B cell (primary cell): ENCODE results near the gene CST9. TPM values are rescaled to one million over a fixed set of nuclear protein-coding genes. Genes with fewer than 3 reads are reported as not detected.

Experiments used
- ATAC-seq: fragments of 200-7000 bp; cut with Tn5 transposase; one replicate; pipeline ENCODE4 v1.10.0; 2021; ENCODE audit warnings: low read depth, mild to moderate bottlenecking, moderate number of reproducible peaks, moderate library complexity
- CTCF ChIA-PET: fragments of 350-600 bp; sonication (Branson Sonifier 250); formaldehyde crosslinking; loops from one replicate; lab custom pipeline; 2021; ENCODE audit warnings: antibody characterized with exemption, inconsistent platforms; lab: Charles Lee
- POLR2A ChIA-PET: fragments of 350-600 bp; sonication (Branson Sonifier 250); formaldehyde crosslinking; loops from one replicate; lab custom pipeline; 2021; ENCODE audit warnings: antibody characterized with exemption; lab: Charles Lee
- DNase-seq: peaks from one replicate; pipeline ENCODE4 v3.0.0; 2013
- H2AFZ ChIP-seq: 2 replicates; pipeline ENCODE4 v1.6.1; 2012; ENCODE audit warnings: mild to moderate bottlenecking, low read depth, low read length; ENCODE audit not compliant: insufficient read depth, poor library complexity, severe bottlenecking
- H3K27ac ChIP-seq, 2 donors: 1 replicate in 1 of 2; 2 replicates in 1 of 2; pipeline ENCODE4 v1.5.1; 2012 to 2013; ENCODE audit warnings: low read length in 2 of 2, mild to moderate bottlenecking in 2 of 2, moderate library complexity in 1 of 2
- H3K27me3 ChIP-seq, 4 experiments: fragments of 200-600 bp in 1 of 4; sonication (generic) in 1 of 4; replicated peaks in 1 of 4; 1 replicate in 2 of 4; 2 replicates in 2 of 4; pipeline versions ENCODE4 v1.6.1 to v1.7.0; 2013 to 2016; ENCODE audit warnings: low read length in 3 of 4, mild to moderate bottlenecking in 2 of 4, mixed read lengths in 1 of 4, moderate library complexity in 1 of 4; ENCODE audit not compliant: insufficient read depth in 4 of 4, control insufficient read depth in 3 of 4; ENCODE audit errors: control extremely low read depth in 1 of 4
- H3K36me3 ChIP-seq, 2 experiments: replicated peaks in 1 of 2; 1 replicate in 1 of 2; 2 replicates in 1 of 2; pipeline versions ENCODE4 v1.6.1 to v1.7.1; 2013; ENCODE audit warnings: low read length in 1 of 2; ENCODE audit not compliant: insufficient read depth in 2 of 2, control insufficient read depth in 1 of 2; ENCODE audit errors: control extremely low read depth in 1 of 2, extremely low read depth in 1 of 2
- H3K4me1 ChIP-seq, 2 donors: fragments of 200-600 bp in 1 of 2; sonication (generic) in 1 of 2; 1 replicate in 1 of 2; 2 replicates in 1 of 2; pipeline versions ENCODE4 v1.5.1 to v1.6.1; 2013 to 2017; ENCODE audit warnings: low read length in 2 of 2; ENCODE audit not compliant: control insufficient read depth in 2 of 2, insufficient read depth in 2 of 2
- H3K4me2 ChIP-seq: replicated peaks from 2 replicates; pipeline ENCODE3; 2012; ENCODE audit warnings: mild to moderate bottlenecking, low read depth, low read length; ENCODE audit not compliant: poor library complexity, severe bottlenecking
- H3K4me3 ChIP-seq, 5 experiments: fragments of 200-600 bp in 1 of 5; sonication (generic) in 1 of 5; 1 replicate in 3 of 5; 2 replicates in 2 of 5; pipeline versions ENCODE4 v1.5.1 to v1.7.0; 2011 to 2016; ENCODE audit warnings: low read length in 4 of 5, mild to moderate bottlenecking in 4 of 5, low read depth in 2 of 5, control low read depth in 1 of 5, moderate library complexity in 1 of 5; ENCODE audit not compliant: insufficient read depth in 1 of 5; ENCODE audit errors: control extremely low read depth in 1 of 5, extremely low read depth in 1 of 5
- H3K79me2 ChIP-seq: fragments of 200-600 bp; sonication (generic); one replicate; pipeline ENCODE4 v1.6.0; 2016; ENCODE audit warnings: low read length; ENCODE audit not compliant: control insufficient read depth, insufficient read depth
- H3K9ac ChIP-seq: fragments of 200-600 bp; sonication (generic); 2 replicates; pipeline ENCODE4 v1.6.1; 2017; ENCODE audit warnings: mild to moderate bottlenecking, low read length, moderate library complexity
- H3K9me3 ChIP-seq, 3 donors: one replicate each; pipeline versions ENCODE4 v1.6.1 to v1.7.1; 2013; ENCODE audit warnings: low read length in 2 of 3; ENCODE audit not compliant: control insufficient read depth in 2 of 3, insufficient read depth in 1 of 3; ENCODE audit errors: control extremely low read depth in 1 of 3
- H4K20me1 ChIP-seq: 2 replicates; pipeline ENCODE4 v1.6.0; 2012; ENCODE audit warnings: mild to moderate bottlenecking, low read length; ENCODE audit not compliant: insufficient read depth, control insufficient read depth, poor library complexity, severe bottlenecking
- H3K27ac Mint-ChIP-seq: one replicate; pipeline ENCODE4 v1.8.0; 2021; ENCODE audit warnings: mixed read lengths
- H3K27me3 Mint-ChIP-seq: one replicate; pipeline ENCODE4 v1.8.0; 2021; ENCODE audit warnings: mixed read lengths
- H3K4me1 Mint-ChIP-seq: one replicate; pipeline ENCODE4 v1.8.0; 2021; ENCODE audit warnings: mixed read lengths
- H3K4me3 Mint-ChIP-seq: one replicate; pipeline ENCODE4 v1.8.0; 2021; ENCODE audit warnings: mixed read lengths
- H3K9me3 Mint-ChIP-seq: one replicate; pipeline ENCODE4 v1.8.0; 2022; ENCODE audit warnings: mixed read lengths; ENCODE audit not compliant: insufficient read depth
- CTCF ChIP-seq: fragments of 200-600 bp; IDR thresholded peaks from one replicate; pipeline ENCODE4 v1.8.0; 2022; ENCODE audit warnings: antibody characterized with exemption, mild to moderate bottlenecking
- EZH2 ChIP-seq: IDR thresholded peaks from 2 replicates; pipeline ENCODE4 v1.6.1; 2012; ENCODE audit warnings: borderline replicate concordance, low read depth, mild to moderate bottlenecking, moderate library complexity, low read length; ENCODE audit not compliant: insufficient read depth, poor library complexity, severe bottlenecking
- WGBS: methylation state at CpG from one replicate; pipeline ENCODE4 v1.1.5; 2013; ENCODE audit warnings: missing lambda C conversion rate; ENCODE audit not compliant: insufficient coverage; 5-methylcytosine and 5-hydroxymethylcytosine counted together
- intact Hi-C: fragments of 100-400 bp; cut with micrococcal nuclease; formaldehyde crosslinking; loops from one replicate; pipeline ENCODE4 v1.10.0; 2022
- polyA plus RNA-seq: library from polyadenylated mRNA; depleted of rRNA; stranded (reverse); fragments of >200 nt; gene quantifications from 2 replicates; pipeline ENCODE4 v1.2.3, GENCODE V29; 2012
- total RNA-seq, 2 donors: library from RNA; stranded (reverse); fragments of 120-200 nt in 1 of 2; gene quantifications; 1 replicate in 1 of 2; 2 replicates in 1 of 2; pipeline versions ENCODE4 v1.2.3 to v1.2.4, GENCODE V29; 2013 to 2022

CST9 gene
- total and polyA plus RNA-seq, 2 donors (not counting 1 experiment from before 2014, with no cell fraction given): not detected

- no peaks in the 10 kb centered on the region for H3K36me3 ChIP-seq
- H4K20me1 ChIP-seq: no peaks in the 10 kb centered on the region
- H3K27me3 ChIP-seq: no peaks in the 10 kb centered on the region
- H3K27ac ChIP-seq: no peak overlapping the region
- ATAC-seq: no peak
- H3K4me1 ChIP-seq: no peaks in the 10 kb centered on the region
- H3K27ac Mint-ChIP-seq: no peak overlapping the region
- H3K79me2 ChIP-seq: no peaks in the 10 kb centered on the region
- TF ChIP-seq CTCF (no peak), EZH2 (no peak)
- no peak overlapping the region for H3K4me2 ChIP-seq
- H3K9me3 ChIP-seq: peaks cover 0 to 1% (median 0%) of the 10 kb centered on the region in 3 donors
- peaks cover 1% of the 10 kb centered on the region for H3K27me3 Mint-ChIP-seq
- H3K9ac ChIP-seq: no peak overlapping the region
- H3K9me3 Mint-ChIP-seq: no peaks in the 10 kb centered on the region
- DNase-seq: no peak
- ChIA-PET CTCF (no interaction called here), POLR2A (no interaction called here)
- intact Hi-C loops: no loop called here
- no peak overlapping the region for H3K4me3 ChIP-seq
- no peak overlapping the region for H3K4me3 Mint-ChIP-seq
- H2AFZ ChIP-seq: no peak overlapping the region
- no peaks in the 10 kb centered on the region for H3K4me1 Mint-ChIP-seq
Observed at GRCh38 chr20:23598481-23598880, 7.2 kb downstream of the CST9 start.

GRCh38 chr20:23596579-23597250 is 9.0 kb downstream of the CST9 start:
- Histone ChIP-seq H3K27me3 (no peaks in the 10 kb centered on the region), H3K9me3 (peaks cover 0 to 1% (median 0%) of the 10 kb centered on the region in 3 donors), H3K4me3 (no peak overlapping the region), H3K4me1 (no peaks in the 10 kb centered on the region), H3K36me3 (no peaks in the 10 kb centered on the region), H2AFZ (no peak overlapping the region), H3K4me2 (no peak overlapping the region), H3K27ac (no peak overlapping the region), H3K9ac (no peak overlapping the region), H3K79me2 (no peaks in the 10 kb centered on the region), H4K20me1 (no peaks in the 10 kb centered on the region)
- TF ChIP-seq CTCF (no peak), EZH2 (no peak)
- Mint-ChIP-seq H3K27me3 (no peaks in the 10 kb centered on the region), H3K9me3 (no peaks in the 10 kb centered on the region), H3K4me3 (no peak overlapping the region), H3K27ac (no peak overlapping the region), H3K4me1 (no peaks in the 10 kb centered on the region)
- no CpG with 5 or more reads among the region's 2 CpGs for WGBS
- intact Hi-C loops: no loop called here
- no peak for ATAC-seq
- ChIA-PET POLR2A (no interaction called here), CTCF (no interaction called here)
- no peak for DNase-seq
